K562 (cell line): ENCODE measurements around the gene P2RY11. TPM values are rescaled to one million over a fixed set of nuclear protein-coding genes. Genes with fewer than 3 reads are reported as not detected.

Experiments
- ARHGAP35 ChIP-seq: fragments of 450-650 bp; IDR thresholded peaks from 2 replicates; pipeline ENCODE4 v1.6.1; 2018; ENCODE audit not compliant: partially characterized antibody
- ATF6 ChIP-seq: sonication (generic); formaldehyde crosslinking; IDR thresholded peaks from 2 replicates; pipeline ENCODE4 v1.4.0; 2020; ENCODE audit warnings: mild to moderate bottlenecking, missing genetic modification reagents
- DDX20 ChIP-seq: fragments of 450-650 bp; IDR thresholded peaks from 2 replicates; pipeline ENCODE4 v1.6.1; 2016; ENCODE audit warnings: missing genetic modification characterization, low read depth, mild to moderate bottlenecking, missing compliant biosample characterization, moderate library complexity
- ERF ChIP-seq: fragments of 450-650 bp; formaldehyde crosslinking; IDR thresholded peaks from 2 replicates; pipeline ENCODE4 v1.4.0; 2020; ENCODE audit warnings: mild to moderate bottlenecking, mixed read lengths
- ETV1 ChIP-seq: fragments of 450-650 bp; conservative IDR thresholded peaks from 2 replicates; pipeline ENCODE4 v1.6.1; 2016; ENCODE audit warnings: missing genetic modification characterization, control low read depth, low read depth, missing compliant biosample characterization
- MAX ChIP-seq: sonication (generic); formaldehyde crosslinking; IDR thresholded peaks from 2 replicates; pipeline ENCODE4 v1.9.0; 2022; ENCODE audit warnings: mild to moderate bottlenecking, missing genetic modification reagents
- MEIS2 ChIP-seq: fragments of 450-650 bp; IDR thresholded peaks from 2 replicates; pipeline ENCODE4 v1.6.1; 2014; ENCODE audit warnings: mild to moderate bottlenecking; ENCODE audit not compliant: partially characterized antibody
- NCOA6 ChIP-seq: fragments of 450-650 bp; IDR thresholded peaks from 2 replicates; pipeline ENCODE4 v1.6.1; 2017; ENCODE audit warnings: mild to moderate bottlenecking
- PHF21A ChIP-seq: fragments of 450-650 bp; IDR thresholded peaks from 2 replicates; pipeline ENCODE4 v1.6.1; 2017; ENCODE audit warnings: low read depth, borderline replicate concordance
- PHTF2 ChIP-seq: fragments of 250-450 bp; sonication (Bioruptor Pico); IDR thresholded peaks from 2 replicates; pipeline ENCODE4 v1.5.0; 2021; ENCODE audit warnings: mild to moderate bottlenecking
- POLR2A ChIP-seq: fragments of 450-650 bp; conservative IDR thresholded peaks from 2 replicates; pipeline ENCODE4 v1.6.1; 2016
- POLR2G ChIP-seq: fragments of 200-400 bp; formaldehyde crosslinking; IDR thresholded peaks from 2 replicates; pipeline ENCODE4 v1.6.1; 2017; ENCODE audit warnings: low read depth, mild to moderate bottlenecking, antibody characterized with exemption, low read length, moderate library complexity
- PURB ChIP-seq: sonication (generic); formaldehyde crosslinking; IDR thresholded peaks from 2 replicates; pipeline ENCODE4 v1.9.0; 2021; ENCODE audit warnings: low read depth, mild to moderate bottlenecking, missing genetic modification reagents
- SMARCB1 ChIP-seq: IDR thresholded peaks from 2 replicates; pipeline ENCODE4 v1.6.1; 2011; ENCODE audit warnings: improper control_type of control experiment, low read depth; ENCODE audit not compliant: insufficient read length
- TOE1 ChIP-seq, 2 experiments: fragments of 450-650 bp in 1 of 2; sonication (generic) in 1 of 2; formaldehyde crosslinking in 1 of 2; IDR thresholded peaks; 2 replicates each; pipeline versions ENCODE4 v1.7.1 to v1.8.0; 2016 to 2022; ENCODE audit warnings: borderline replicate concordance in 2 of 2, mild to moderate bottlenecking in 2 of 2, antibody characterized with exemption in 1 of 2, inconsistent platforms in 1 of 2, low read depth in 1 of 2, missing genetic modification reagents in 1 of 2, moderate library complexity in 1 of 2
- YY1 ChIP-seq, 3 experiments: IDR thresholded peaks; 2 replicates each; pipeline ENCODE4 v1.6.1; 2011; ENCODE audit warnings: low read length in 2 of 3, mild to moderate bottlenecking in 2 of 3, moderate library complexity in 2 of 3, borderline replicate concordance in 1 of 3, control low read depth in 1 of 3, low read depth in 1 of 3; ENCODE audit not compliant: insufficient read depth in 3 of 3, insufficient replicate concordance in 2 of 3, control insufficient read depth in 1 of 3, insufficient read length in 1 of 3; ENCODE audit errors: extremely low read depth in 1 of 3
- ZFP1 ChIP-seq: fragments of 450-650 bp; formaldehyde crosslinking; IDR thresholded peaks from 2 replicates; pipeline ENCODE4 v1.4.0; 2020; ENCODE audit warnings: mild to moderate bottlenecking, mixed read lengths
- ZNF165 ChIP-seq: fragments of 250-450 bp; sonication (Bioruptor Pico); IDR thresholded peaks from 2 replicates; pipeline ENCODE4 v1.4.0; 2020; ENCODE audit warnings: borderline replicate concordance
- ZNF324 ChIP-seq: fragments of 250-450 bp; sonication (Bioruptor Pico); IDR thresholded peaks from 2 replicates; pipeline ENCODE4 v1.4.0; 2020; ENCODE audit warnings: mild to moderate bottlenecking
- ZNF354B ChIP-seq: fragments of 250-450 bp; sonication (Bioruptor Pico); IDR thresholded peaks from 2 replicates; pipeline ENCODE4 v1.4.0; 2020
- ZNF707 ChIP-seq: fragments of 250-450 bp; sonication (Bioruptor Pico); conservative IDR thresholded peaks from 2 replicates; pipeline ENCODE4 v1.8.0; 2022; ENCODE audit warnings: inconsistent platforms, mild to moderate bottlenecking, moderate library complexity
- ZNF75A ChIP-seq: fragments of 450-650 bp; formaldehyde crosslinking; IDR thresholded peaks from 2 replicates; pipeline ENCODE4 v1.4.0; 2020; ENCODE audit warnings: mild to moderate bottlenecking
- ZNF778 ChIP-seq: fragments of 450-650 bp; formaldehyde crosslinking; IDR thresholded peaks from 2 replicates; pipeline ENCODE4 v1.4.0; 2020; ENCODE audit warnings: mild to moderate bottlenecking, moderate library complexity
- polyA plus RNA-seq, 8 experiments: library from polyadenylated mRNA; depleted of rRNA in 4 of 8; stranded (reverse) in 5 of 8; unstranded in 3 of 8; fragments of >200 nt; fragmentation: Nextera tagmentation in 2 of 8; fragmentation: Illumina TruSeq in 1 of 8; extraction: Ambion mirVana in 2 of 8; extraction: Trizol in 1 of 8; gene quantifications; 2 replicates each; pipeline versions ENCODE4 v1.2.1 to v1.2.3, GENCODE V29; 2011 to 2014; ENCODE audit warnings: inconsistent platforms in 1 of 8, missing spikeins in 1 of 8
- total RNA-seq, 7 experiments: library from RNA; depleted of rRNA in 6 of 7; stranded (reverse); fragments of >200 nt in 6 of 7; fragmentation: Illumina TruSeq in 2 of 7; extraction: Trizol in 2 of 7; gene quantifications; 2 replicates each; pipeline versions ENCODE4 v1.2.1 to v1.2.3, GENCODE V29; 2011 to 2021; ENCODE audit warnings: low replicate concordance in 1 of 7
- TF ChIP-seq, protein P1 (sequence below): fragments of 450-650 bp; IDR thresholded peaks from 2 replicates; pipeline ENCODE4 v1.6.1; 2016; ENCODE audit warnings: missing biosample characterization, missing genetic modification characterization
- TF ChIP-seq, protein P2 (sequence below): fragments of 450-650 bp; formaldehyde crosslinking; IDR thresholded peaks from 2 replicates; pipeline ENCODE4 v1.4.0; 2020; ENCODE audit warnings: mild to moderate bottlenecking, moderate library complexity

P2RY11 gene
- total and polyA plus RNA-seq, 9 of the 15 experiments (the other 6 are each of a cell fraction or from before 2014, with no cell fraction given) = 0.03 to 10.1 (median 1.5) TPM

DNA sequence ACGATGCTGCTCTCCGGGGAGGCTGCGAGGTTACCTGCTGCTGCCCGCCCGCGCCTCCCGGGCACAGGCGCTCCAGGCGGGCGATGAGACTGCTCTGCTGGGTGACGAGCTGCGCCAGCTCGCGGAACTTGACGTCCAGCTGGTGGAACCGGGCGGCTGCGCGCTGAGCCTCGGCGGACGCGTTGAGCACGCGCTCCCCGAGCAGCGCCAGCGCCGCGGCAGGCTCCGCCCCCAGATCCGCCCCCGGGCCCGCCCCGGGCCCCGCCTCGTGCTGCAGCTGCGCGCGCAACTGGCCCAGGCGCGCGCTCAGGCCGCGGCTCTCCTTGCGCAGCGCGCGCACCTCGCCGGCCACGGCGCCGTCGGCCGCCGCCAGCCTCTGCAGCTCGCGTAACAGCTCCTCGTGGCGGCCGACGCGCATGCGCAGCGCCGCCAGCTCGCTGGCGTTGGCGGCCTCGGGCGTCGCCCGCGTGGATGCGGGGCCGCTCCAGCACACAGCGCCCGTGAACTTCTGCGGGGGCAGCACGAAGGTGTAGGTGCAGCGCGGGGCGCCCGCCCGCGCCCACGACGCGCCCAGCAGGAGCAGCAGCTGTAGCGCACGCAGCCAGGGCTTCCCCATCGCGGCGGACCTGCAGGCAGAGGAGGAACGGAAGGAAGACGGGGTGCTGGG lies 15.4 kb upstream of the P2RY11 start (continued):
- TF ChIP-seq PHTF2 (CRISPR knock-in tag) = no peak
- TF ChIP-seq, protein P1, sequence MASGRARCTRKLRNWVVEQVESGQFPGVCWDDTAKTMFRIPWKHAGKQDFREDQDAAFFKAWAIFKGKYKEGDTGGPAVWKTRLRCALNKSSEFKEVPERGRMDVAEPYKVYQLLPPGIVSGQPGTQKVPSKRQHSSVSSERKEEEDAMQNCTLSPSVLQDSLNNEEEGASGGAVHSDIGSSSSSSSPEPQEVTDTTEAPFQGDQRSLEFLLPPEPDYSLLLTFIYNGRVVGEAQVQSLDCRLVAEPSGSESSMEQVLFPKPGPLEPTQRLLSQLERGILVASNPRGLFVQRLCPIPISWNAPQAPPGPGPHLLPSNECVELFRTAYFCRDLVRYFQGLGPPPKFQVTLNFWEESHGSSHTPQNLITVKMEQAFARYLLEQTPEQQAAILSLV (tag) = no peak
- no peak for TF ChIP-seq ZNF707 (CRISPR knock-in tag)
- TF ChIP-seq PURB (CRISPR knock-in tag) = no peak
- no peak for TF ChIP-seq ZNF324 (CRISPR knock-in tag)
- TF ChIP-seq ERF (CRISPR knock-in tag) = peak; percentile 95
- no peak for TF ChIP-seq ZFP1 (CRISPR knock-in tag)
- TF ChIP-seq ARHGAP35 = no peak
- TF ChIP-seq POLR2G = peak; percentile 90
- TF ChIP-seq, protein P2, sequence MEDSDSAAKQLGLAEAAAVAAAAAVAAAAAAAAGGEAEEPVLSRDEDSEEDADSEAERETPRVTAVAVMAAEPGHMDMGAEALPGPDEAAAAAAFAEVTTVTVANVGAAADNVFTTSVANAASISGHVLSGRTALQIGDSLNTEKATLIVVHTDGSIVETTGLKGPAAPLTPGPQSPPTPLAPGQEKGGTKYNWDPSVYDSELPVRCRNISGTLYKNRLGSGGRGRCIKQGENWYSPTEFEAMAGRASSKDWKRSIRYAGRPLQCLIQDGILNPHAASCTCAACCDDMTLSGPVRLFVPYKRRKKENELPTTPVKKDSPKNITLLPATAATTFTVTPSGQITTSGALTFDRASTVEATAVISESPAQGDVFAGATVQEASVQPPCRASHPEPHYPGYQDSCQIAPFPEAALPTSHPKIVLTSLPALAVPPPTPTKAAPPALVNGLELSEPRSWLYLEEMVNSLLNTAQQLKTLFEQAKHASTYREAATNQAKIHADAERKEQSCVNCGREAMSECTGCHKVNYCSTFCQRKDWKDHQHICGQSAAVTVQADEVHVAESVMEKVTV (CRISPR knock-in tag) = no peak
- TF ChIP-seq ZNF165 = no peak
- TF ChIP-seq ATF6 (CRISPR knock-in tag) = peak; percentile 55; the same call in 1 of the 2 replicates
- no peak for TF ChIP-seq ZNF354B (CRISPR knock-in tag)
- TF ChIP-seq ETV1 (tag) = no peak
- no peak for TF ChIP-seq TOE1 (IDR thresholded peaks at IDR 0.05; ENCODE audit: borderline replicate concordance)
- TF ChIP-seq TOE1 (CRISPR knock-in tag; IDR thresholded peaks at IDR 0.05; ENCODE audit: borderline replicate concordance, low read depth) = no peak
- no peak for TF ChIP-seq ZNF75A (CRISPR knock-in tag)
- TF ChIP-seq DDX20 (tag) = no peak
- TF ChIP-seq PHF21A = no peak
- peak; percentile 77 for TF ChIP-seq POLR2A
- TF ChIP-seq MEIS2 = peak; percentile 91
- TF ChIP-seq MAX (CRISPR knock-in tag) = peak; percentile 91
- no peak for TF ChIP-seq NCOA6
- no peak for TF ChIP-seq SMARCB1
- TF ChIP-seq YY1 (IDR thresholded peaks at IDR 0.05; ENCODE audit: borderline replicate concordance in 1 of 3, control insufficient read depth in 1 of 3, extremely low read depth in 1 of 3, insufficient read depth in 3 of 3, insufficient read length in 1 of 3, insufficient replicate concordance in 2 of 3, low read depth in 1 of 3, low read length in 2 of 3) = no peak
- TF ChIP-seq ZNF778 (CRISPR knock-in tag) = no peak
